Measurements from ENCODE around the gene ERH. TPM values are rescaled to one million over a fixed set of nuclear protein-coding genes. Genes with fewer than 3 reads are reported as not detected.

Gene ERH
- total RNA-seq (2021; ENCODE audit: unreplicated experiment) (352 TPM), Bru-seq, nascent RNA (percentile 97 among the genes with signal in this experiment), BruChase-seq, experiment 1, labeled RNA remaining after a 6-hour chase (percentile 95 among the genes with signal in this experiment), BruChase-seq, experiment 2, labeled RNA remaining after a 2-hour chase (percentile 89 among the genes with signal in this experiment)
- polyA plus RNA-seq (2012): 195 and 198 TPM in 2 replicates
- long read RNA-seq, transcript ERH-203 (4 exons, 1,124 nt): major isoform, 106 of 123 reads
- long read RNA-seq, partial matches to known transcripts: 0 of 123 reads
- long read RNA-seq, other reads (novel, unspliced or antisense): 16 of 123 reads

- H3K36me3 ChIP-seq (ENCODE audit: control insufficient read depth in 1 of 2, insufficient read depth in 2 of 2, low read length in 2 of 2): peaks cover 27 to 35% of the 10 kb centered on the region in 2 experiments
- intact Hi-C loops (cut with micrococcal nuclease): no loop called here
- BruUV-seq (replicated peaks): no TSS peak
- peak within 1 kb of the TSS; percentile 94 to 95 for H3K4me3 ChIP-seq (replicated peaks in 1 of 2; ENCODE audit: low read depth in 1 of 2, low read length in 2 of 2)
- peaks cover 7% of the 10 kb centered on the region; the same call in 1 of the 2 replicates for H4K20me1 ChIP-seq (ENCODE audit: insufficient read depth)
- DNase-seq (ENCODE audit: low read depth, low spot score): peak; percentile 95
- H3K27ac ChIP-seq (ENCODE audit: low read depth, low read length): peak within 1 kb of the TSS; percentile 91
- H2AFZ ChIP-seq (ENCODE audit: low read depth, low read length, poor library complexity, severe bottlenecking): peak within 1 kb of the TSS; percentile 47
- peak; percentile 91 for ATAC-seq
- POLR2A ChIA-PET: interaction anchor here (0.8 to 1.4 kb wide), 3 partner anchors 22 to 242 kb away, joined by 3 to 4 read pairs (median 4); no protein-coding TSS in a partner anchor
- TF ChIP-seq TCF7L2 (IDR thresholded peaks at IDR 0.05; ENCODE audit: borderline replicate concordance, extremely low read depth, insufficient read depth, insufficient read length) (peak; percentile 44), FOSL1 (IDR thresholded peaks at IDR 0.05; ENCODE audit: low read depth) (no peak), JUND (IDR thresholded peaks at IDR 0.05) (no peak), EGR1 (IDR thresholded peaks at IDR 0.05; ENCODE audit: low read depth) (peak; percentile 95), SIN3A (IDR thresholded peaks at IDR 0.05; ENCODE audit: low read depth) (peak; percentile 72), SP1 (IDR thresholded peaks at IDR 0.05; ENCODE audit: low read depth) (peak; percentile 37; the same call in 1 of the 2 replicates), POLR2A (IDR thresholded peaks at IDR 0.05; ENCODE audit: borderline replicate concordance, extremely low read depth, insufficient read depth, insufficient read length) (peak; percentile 87), YY1 (IDR thresholded peaks at IDR 0.05; ENCODE audit: extremely low read depth, insufficient replicate concordance, low read depth, low read length) (peak; percentile 94), POLR2AphosphoS5 (IDR thresholded peaks at IDR 0.05; ENCODE audit: low read depth, low read length) (peak; percentile 76), CBX3 (IDR thresholded peaks at IDR 0.05; ENCODE audit: low read depth) (no peak), SRF (IDR thresholded peaks at IDR 0.05; ENCODE audit: low read depth) (0 out of 2 replicates have a peak, but pooled peaks have one; percentile 40), ATF3 (IDR thresholded peaks at IDR 0.05) (no peak), ELF1 (IDR thresholded peaks at IDR 0.05; ENCODE audit: borderline replicate concordance, low read depth) (peak; percentile 94), ZFX (IDR thresholded peaks at IDR 0.05) (peak; percentile 99)
- TF ChIP-seq, protein P1, sequence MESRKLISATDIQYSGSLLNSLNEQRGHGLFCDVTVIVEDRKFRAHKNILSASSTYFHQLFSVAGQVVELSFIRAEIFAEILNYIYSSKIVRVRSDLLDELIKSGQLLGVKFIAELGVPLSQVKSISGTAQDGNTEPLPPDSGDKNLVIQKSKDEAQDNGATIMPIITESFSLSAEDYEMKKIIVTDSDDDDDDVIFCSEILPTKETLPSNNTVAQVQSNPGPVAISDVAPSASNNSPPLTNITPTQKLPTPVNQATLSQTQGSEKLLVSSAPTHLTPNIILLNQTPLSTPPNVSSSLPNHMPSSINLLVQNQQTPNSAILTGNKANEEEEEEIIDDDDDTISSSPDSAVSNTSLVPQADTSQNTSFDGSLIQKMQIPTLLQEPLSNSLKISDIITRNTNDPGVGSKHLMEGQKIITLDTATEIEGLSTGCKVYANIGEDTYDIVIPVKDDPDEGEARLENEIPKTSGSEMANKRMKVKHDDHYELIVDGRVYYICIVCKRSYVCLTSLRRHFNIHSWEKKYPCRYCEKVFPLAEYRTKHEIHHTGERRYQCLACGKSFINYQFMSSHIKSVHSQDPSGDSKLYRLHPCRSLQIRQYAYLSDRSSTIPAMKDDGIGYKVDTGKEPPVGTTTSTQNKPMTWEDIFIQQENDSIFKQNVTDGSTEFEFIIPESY (IDR thresholded peaks at IDR 0.05; ENCODE audit: extremely low read depth, insufficient replicate concordance, low read length): peak; percentile 95
- TF ChIP-seq, protein P2, sequence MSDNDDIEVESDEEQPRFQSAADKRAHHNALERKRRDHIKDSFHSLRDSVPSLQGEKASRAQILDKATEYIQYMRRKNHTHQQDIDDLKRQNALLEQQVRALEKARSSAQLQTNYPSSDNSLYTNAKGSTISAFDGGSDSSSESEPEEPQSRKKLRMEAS (IDR thresholded peaks at IDR 0.05): peak; percentile 71
- peak within 1 kb of the TSS; percentile 92 for H3K4me2 ChIP-seq (ENCODE audit: low read length)
- H3K9ac ChIP-seq (ENCODE audit: low read length): peak within 1 kb of the TSS; percentile 98
- H3K27me3 ChIP-seq (ENCODE audit: insufficient read depth, low read length): no peaks in the 10 kb centered on the region
- H3K9me2 ChIP-seq (ENCODE audit: insufficient read depth): no peaks in the 10 kb centered on the region
- CTCF ChIA-PET: interaction anchor here (0.8 to 1.5 kb wide), 2 partner anchors 61 to 77 kb away, joined by 3 to 4 read pairs; no protein-coding TSS in a partner anchor
- H3K9me3 ChIP-seq (ENCODE audit: control insufficient read depth in 1 of 2, insufficient read depth in 1 of 2, low read depth in 1 of 2, low read length in 2 of 2): no peaks in the 10 kb centered on the region
- H3K79me2 ChIP-seq (ENCODE audit: insufficient read depth, low read length): peaks cover 97% of the 10 kb centered on the region
- RAD21 ChIA-PET (ENCODE audit: low non-redundant PET in 1 of 2, low total read pairs in 2 of 2, uncharacterized antibody in 2 of 2, unreplicated experiment in 2 of 2): no interaction called here
- H3K4me1 ChIP-seq (ENCODE audit: control insufficient read depth in 1 of 2, insufficient read depth in 2 of 2, low read length in 2 of 2): peaks cover 15 to 19% of the 10 kb centered on the region in 2 experiments; a peak in 3 of 4 replicates
Measured at GRCh38 chr14:69398053-69398817, at the start of gene ERH, which contains the start of gene SLC39A9. ERH (minus strand) TSS chr14:69398299; CDS start chr14:69398233, 66 bp downstream. SLC39A9 (plus strand) TSS chr14:69398692; CDS start chr14:69399370, 678 bp downstream.

Measured in HCT116 (cell line).